Activated T-helper 9 cell treated with anti-CD3 and anti-CD28 coated beads, Interleukin-2, amount 50 U/mL, for 16 hours (primary cell): Measurements from ENCODE around the gene CGB5.
"Not testable (repeated sequence)": the region's sequence is repeated elsewhere in the genome, so short reads cannot be mapped to it uniquely, and the experiment has no call there.

ENCODE experiments used
- DNase-seq: peaks from one replicate; pipeline ENCODE4 v3.0.0-alpha.2; 2020; ENCODE audit warnings: low read depth

The CGB5 gene

DNA sequence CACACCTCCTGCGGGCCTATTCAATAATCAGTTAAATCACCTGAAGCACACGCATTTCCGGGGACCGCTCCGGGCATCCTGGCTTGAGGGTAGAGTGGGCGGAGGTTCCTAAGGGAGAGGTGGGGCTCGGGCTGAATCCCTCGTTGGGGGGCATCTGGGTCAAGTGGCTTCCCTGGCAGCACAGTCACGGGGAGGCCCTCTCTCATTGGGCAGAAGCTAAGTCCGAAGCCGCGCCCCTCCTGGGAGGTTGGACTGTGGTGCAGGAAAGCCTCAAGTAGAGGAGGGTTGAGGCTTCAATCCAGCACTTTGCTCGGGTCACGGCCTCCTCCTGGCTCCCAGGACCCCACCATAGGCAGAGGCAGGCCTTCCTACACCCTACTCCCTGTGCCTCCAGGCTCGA lies at the start of gene CGB5:
Gene CGB5, plus strand, starts transcription at position 301 of the 400 bp plus-strand sequence. CDS start 362 bp downstream, outside the sequence.
- not testable (repeated sequence) for DNase-seq

- no peak for DNase-seq
These were observed 49.6 kb upstream of the CGB5 start for GRCh38 chr19:48994035-48994386.

DNA sequence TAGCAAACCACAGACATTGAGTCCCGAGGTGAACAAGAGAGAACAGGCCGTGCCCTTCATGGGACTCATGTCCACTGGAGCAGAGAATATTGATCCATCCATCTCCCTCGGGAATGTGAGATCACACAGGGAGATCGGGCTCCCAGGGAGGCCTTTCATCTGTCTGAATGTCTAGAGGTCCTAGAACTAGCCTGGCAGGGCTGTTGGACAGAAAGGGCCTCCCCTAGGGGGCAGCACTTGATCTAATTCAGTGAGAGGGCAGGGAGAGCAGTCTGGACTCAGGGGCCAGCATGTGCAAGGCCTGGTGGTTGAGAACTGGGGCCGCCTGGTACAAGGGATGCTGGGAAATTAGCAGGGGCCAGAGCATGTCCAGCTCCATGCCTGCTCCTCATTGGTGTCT lies 45.7 kb upstream of the CGB5 start:
- no peak for DNase-seq

DNA sequence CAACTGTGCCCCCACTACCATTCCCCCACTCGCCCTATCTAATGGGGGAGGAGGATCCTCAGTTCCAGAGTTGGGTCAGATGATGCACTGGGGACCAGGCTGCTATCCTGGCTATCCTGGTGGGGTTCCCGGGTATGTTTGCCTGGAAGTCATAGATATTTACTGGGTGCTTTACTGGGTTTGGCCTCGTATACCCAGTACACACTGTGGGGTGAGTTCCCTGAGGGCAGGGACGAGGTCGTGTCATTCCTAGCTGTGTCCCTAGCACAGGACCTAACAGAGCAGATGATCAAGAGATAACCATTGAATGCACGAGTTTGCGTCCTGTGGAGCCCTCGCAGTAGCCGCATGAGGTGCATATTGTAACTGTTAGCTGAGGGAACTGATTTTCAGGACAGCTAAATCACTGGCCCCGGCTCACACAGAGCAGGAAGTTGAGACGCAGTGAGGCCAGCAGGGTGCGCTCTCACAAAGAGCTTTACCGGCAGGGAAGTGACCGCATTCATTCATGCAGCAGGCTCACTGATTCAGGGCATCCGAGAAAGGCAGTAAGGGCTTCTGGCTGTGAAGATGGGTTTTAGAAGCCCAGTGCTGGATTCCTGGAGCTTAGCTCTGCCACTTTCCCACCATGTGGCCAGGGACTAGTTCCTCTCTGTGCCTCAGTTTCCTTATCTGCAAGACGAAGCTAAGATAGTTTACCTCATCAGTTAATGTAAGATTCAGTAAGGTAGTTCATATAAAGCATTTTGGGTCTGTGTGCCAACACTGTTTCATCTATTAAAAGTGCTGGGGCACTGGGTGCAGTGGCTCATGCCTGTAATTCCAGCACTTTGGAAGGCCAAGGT lies 43.9 kb upstream of the CGB5 start:
- DNase-seq: peak; percentile 57

DNA sequence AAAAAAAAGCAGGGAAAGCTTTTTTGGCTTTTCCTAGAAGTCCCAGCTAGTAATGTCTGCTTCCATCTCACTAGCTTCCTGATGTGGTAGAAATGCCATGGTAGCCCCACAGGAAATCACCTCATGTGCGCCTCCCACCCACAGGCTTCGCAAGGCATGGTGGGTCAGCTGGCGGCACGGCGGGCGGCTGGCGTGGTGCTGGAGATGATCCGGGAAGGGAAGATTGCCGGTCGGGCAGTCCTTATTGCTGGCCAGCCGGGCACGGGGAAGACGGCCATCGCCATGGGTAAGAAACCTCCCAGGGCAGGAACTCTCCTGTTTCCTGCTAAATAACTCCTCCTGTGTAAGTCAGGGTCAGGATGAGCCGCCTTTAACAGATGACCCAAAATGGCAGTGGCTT lies 39.5 kb upstream of the CGB5 start:
- DNase-seq: no peak

- DNase-seq: no peak
These were observed 38.6 kb upstream of the CGB5 start for GRCh38 chr19:49004964-49005614.

- no peak for DNase-seq
These were observed 36.7 kb upstream of the CGB5 start for GRCh38 chr19:49006905-49007304.

- no peak for DNase-seq
These were observed 33.8 kb upstream of the CGB5 start for GRCh38 chr19:49009828-49010227.

DNA sequence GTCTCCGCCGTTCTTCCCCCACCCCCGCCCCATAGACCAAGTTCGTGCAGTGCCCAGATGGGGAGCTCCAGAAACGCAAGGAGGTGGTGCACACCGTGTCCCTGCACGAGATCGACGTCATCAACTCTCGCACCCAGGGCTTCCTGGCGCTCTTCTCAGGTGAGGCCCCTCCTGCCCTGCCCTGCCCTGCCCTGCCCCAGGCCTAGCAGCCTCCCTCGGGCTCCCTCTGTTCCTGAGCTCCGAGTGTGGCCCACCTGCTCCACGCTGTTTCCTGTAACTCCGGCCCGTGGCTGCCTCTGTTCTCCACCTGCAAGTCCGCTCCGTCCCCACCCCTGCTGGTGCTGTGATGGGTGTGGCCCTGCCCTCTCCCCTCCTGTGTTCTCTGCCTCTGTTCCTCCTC lies 33.2 kb upstream of the CGB5 start:
- DNase-seq: no peak

GRCh38 chr19:49011194-49011593 lies 32.5 kb upstream of the CGB5 start:
- no peak for DNase-seq

DNA sequence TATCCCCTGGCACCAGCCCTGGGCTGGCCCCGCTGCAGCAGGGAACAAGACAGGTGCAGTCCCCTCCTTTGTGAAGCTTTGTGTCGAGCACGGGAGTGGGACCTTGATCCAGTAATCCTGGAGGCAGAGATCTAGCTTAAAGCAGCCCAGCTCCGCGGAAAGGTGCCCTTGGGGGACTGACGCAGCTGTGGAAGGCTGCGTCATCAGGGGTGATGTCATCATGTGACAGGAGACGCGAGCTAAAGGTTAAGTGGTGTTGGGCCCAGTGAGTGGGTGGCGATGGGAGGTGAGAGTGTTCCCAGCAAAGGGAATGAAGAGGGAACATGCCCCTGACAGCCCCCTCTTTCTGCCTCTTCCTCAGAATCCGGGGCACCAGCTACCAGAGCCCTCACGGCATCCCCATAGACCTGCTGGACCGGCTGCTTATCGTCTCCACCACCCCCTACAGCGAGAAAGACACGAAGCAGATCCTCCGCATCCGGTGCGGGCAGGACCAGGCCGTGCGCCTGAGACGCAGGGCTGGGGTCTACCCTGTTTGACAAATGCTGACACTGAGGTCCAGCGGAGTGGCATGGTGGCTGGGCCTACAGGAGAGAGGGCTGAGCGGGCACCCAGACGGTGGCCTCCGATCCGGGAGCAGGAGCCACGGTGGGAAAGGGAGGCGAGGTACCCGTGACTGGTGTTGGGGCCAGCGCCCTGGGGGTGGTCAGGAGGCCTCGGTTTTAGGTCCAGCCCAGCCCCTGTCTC lies 29.4 kb upstream of the CGB5 start:
- DNase-seq: no peak

DNA sequence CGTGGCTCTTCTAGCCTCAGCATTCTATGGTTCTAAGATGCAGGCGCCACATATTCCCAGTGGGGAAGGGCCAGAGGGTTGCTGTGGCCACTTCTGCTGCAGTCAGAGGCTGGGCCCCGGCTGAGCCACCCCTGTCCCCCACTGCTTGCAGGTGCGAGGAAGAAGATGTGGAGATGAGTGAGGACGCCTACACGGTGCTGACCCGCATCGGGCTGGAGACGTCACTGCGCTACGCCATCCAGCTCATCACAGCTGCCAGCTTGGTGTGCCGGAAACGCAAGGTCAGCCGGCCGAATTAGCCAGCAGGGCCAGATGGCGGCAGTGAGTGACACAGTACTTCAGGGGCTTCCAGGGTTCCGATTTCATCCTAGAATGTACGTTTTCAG lies 28.8 kb upstream of the CGB5 start:
- DNase-seq: no peak

GRCh38 chr19:49016067-49016839 lies 27.4 kb upstream of the CGB5 start:
- DNase-seq: no peak

GRCh38 chr19:49017041-49017665 lies 26.5 kb upstream of the CGB5 start, which contains the start of gene LHB:
LHB (minus strand) TSS chr19:49017091; CDS start chr19:49017081, 10 bp downstream.
- no peak for DNase-seq

- peak; percentile 45 for DNase-seq
These were observed 25.8 kb upstream of the CGB5 start for GRCh38 chr19:49017666-49018351.

- DNase-seq: not testable (repeated sequence)
These were observed 25.0 kb upstream of the CGB5 start for GRCh38 chr19:49018388-49019241.

GRCh38 chr19:49019242-49019932 lies 24.3 kb upstream of the CGB5 start:
- DNase-seq: peak; percentile 47

GRCh38 chr19:49020342-49020741 lies 23.3 kb upstream of the CGB5 start:
- no peak for DNase-seq
